Kidney (tissue), 14 donors: ENCODE measurements around the gene SAFB. TPM values are rescaled to one million over a fixed set of nuclear protein-coding genes. Genes with fewer than 3 reads are reported as not detected.

Experiments used
- DNase-seq, 5 donors: peaks; one replicate each; pipeline ENCODE4 v3.0.0-alpha.2; 2013 to 2020
- FAIRE-seq: peaks from 2 replicates; lab custom pipeline; 2012; peaks lifted over from hg19 to GRCh38; lab: Jason Lieb, UNC
- H3K27ac ChIP-seq, 2 donors: one replicate each; pipeline ENCODE4 v1.7.0; 2013; ENCODE audit warnings: low read depth in 2 of 2, low read length in 2 of 2, inconsistent platforms in 1 of 2
- H3K27me3 ChIP-seq: one replicate; pipeline ENCODE4 v1.7.1; 2013; ENCODE audit warnings: low read length, inconsistent platforms; ENCODE audit not compliant: control insufficient read depth, insufficient read depth
- H3K36me3 ChIP-seq, 3 donors: one replicate each; pipeline versions ENCODE4 v1.7.0 to v1.7.1; 2013; ENCODE audit warnings: low read length in 3 of 3, control low read depth in 1 of 3, inconsistent platforms in 1 of 3; ENCODE audit not compliant: insufficient read depth in 3 of 3, control insufficient read depth in 2 of 3
- H3K4me1 ChIP-seq, 3 donors: one replicate each; pipeline versions ENCODE4 v1.7.0 to v1.7.1; 2013; ENCODE audit warnings: low read length in 3 of 3, inconsistent platforms in 1 of 3, low read depth in 1 of 3; ENCODE audit not compliant: control insufficient read depth in 2 of 3, insufficient read depth in 2 of 3
- H3K4me3 ChIP-seq, 3 donors: one replicate each; pipeline versions ENCODE4 v1.7.0 to v1.8.1; 2013; ENCODE audit warnings: low read length in 3 of 3, control low read depth in 1 of 3, inconsistent platforms in 1 of 3
- H3K9ac ChIP-seq, 3 donors: one replicate each; pipeline versions ENCODE4 v1.7.0 to v1.7.1; 2013; ENCODE audit warnings: low read length in 3 of 3, control low read depth in 1 of 3, inconsistent platforms in 1 of 3
- H3K9me3 ChIP-seq, 3 donors: one replicate each; pipeline versions ENCODE4 v1.7.0 to v1.7.1; 2013; ENCODE audit warnings: low read length in 3 of 3, control low read depth in 1 of 3, inconsistent platforms in 1 of 3; ENCODE audit not compliant: control insufficient read depth in 2 of 3, insufficient read depth in 1 of 3
- intact Hi-C: fragments of 100-400 bp; cut with DNase I; formaldehyde crosslinking; loops from one replicate; pipeline ENCODE4 v1.11.1; 2022
- polyA plus RNA-seq: library from polyadenylated mRNA; stranded (reverse); fragments of 350-450 nt; fragmentation: Illumina TruSeq; extraction: RNeasy Lipid Tissue Mini Kit (QIAGEN cat#74804); gene quantifications from one replicate; pipeline ENCODE4 v1.2.3, GENCODE V29; 2014; ENCODE audit warnings: low read depth, low replicate concordance; ENCODE audit not compliant: insufficient read depth
- total RNA-seq: library from RNA; stranded (reverse); fragmentation: NEBNext Ultra II Directional; extraction: Animal tissue kit (Norgen Biotek cat#: 25700); gene quantifications from one replicate; pipeline ENCODE4 v1.2.1, GENCODE V29; 2021
- TF ChIP-seq, protein P1 (sequence below): IDR thresholded peaks from 3 replicates; pipeline ENCODE4 v1.5.1; 2012; ENCODE audit warnings: mild to moderate bottlenecking, moderate library complexity, borderline replicate concordance; ENCODE audit not compliant: insufficient read depth; ENCODE audit errors: extremely low read depth
- donor health status: control.
- donor health status: control.
- donor health status: control.
- donor health status: control.
- donor health status: control.
- donor health status: DM: yes; HTN: yes; CAD: no.
- donor health status: Normal renal cell carcinoma (clear cell type).

Gene SAFB
- total and polyA plus RNA-seq, 2 donors from 2014 or later, result 35.0 to 88.6 TPM

- H3K9ac ChIP-seq, result no peak overlapping the region
- TF ChIP-seq, protein P1, sequence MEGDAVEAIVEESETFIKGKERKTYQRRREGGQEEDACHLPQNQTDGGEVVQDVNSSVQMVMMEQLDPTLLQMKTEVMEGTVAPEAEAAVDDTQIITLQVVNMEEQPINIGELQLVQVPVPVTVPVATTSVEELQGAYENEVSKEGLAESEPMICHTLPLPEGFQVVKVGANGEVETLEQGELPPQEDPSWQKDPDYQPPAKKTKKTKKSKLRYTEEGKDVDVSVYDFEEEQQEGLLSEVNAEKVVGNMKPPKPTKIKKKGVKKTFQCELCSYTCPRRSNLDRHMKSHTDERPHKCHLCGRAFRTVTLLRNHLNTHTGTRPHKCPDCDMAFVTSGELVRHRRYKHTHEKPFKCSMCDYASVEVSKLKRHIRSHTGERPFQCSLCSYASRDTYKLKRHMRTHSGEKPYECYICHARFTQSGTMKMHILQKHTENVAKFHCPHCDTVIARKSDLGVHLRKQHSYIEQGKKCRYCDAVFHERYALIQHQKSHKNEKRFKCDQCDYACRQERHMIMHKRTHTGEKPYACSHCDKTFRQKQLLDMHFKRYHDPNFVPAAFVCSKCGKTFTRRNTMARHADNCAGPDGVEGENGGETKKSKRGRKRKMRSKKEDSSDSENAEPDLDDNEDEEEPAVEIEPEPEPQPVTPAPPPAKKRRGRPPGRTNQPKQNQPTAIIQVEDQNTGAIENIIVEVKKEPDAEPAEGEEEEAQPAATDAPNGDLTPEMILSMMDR, result no peak
- H3K4me3 ChIP-seq, result no peak overlapping the region
- intact Hi-C loops, result no loop called here
- H3K4me1 ChIP-seq, result no peaks in the 10 kb centered on the region
- H3K27me3 ChIP-seq, result no peaks in the 10 kb centered on the region
- no peaks in the 10 kb centered on the region for H3K9me3 ChIP-seq
- FAIRE-seq (no peak), DNase-seq (no peak)
- peaks cover 0 to 17% (median 6%) of the 10 kb centered on the region in 3 donors for H3K36me3 ChIP-seq
- no peak overlapping the region for H3K27ac ChIP-seq
Observed at GRCh38 chr19:5672708-5673459, 50.0 kb downstream of the SAFB start.

GRCh38 chr19:5673752-5674151 lies 50.9 kb downstream of the SAFB start:
- intact Hi-C loops, result no loop called here
- FAIRE-seq (no peak), DNase-seq (no peak)
- Histone ChIP-seq H3K9me3 (no peaks in the 10 kb centered on the region), H3K27ac (no peak overlapping the region), H3K4me3 (no peak overlapping the region), H3K9ac (no peak overlapping the region), H3K4me1 (no peaks in the 10 kb centered on the region), H3K36me3 (peaks cover 0 to 14% (median 6%) of the 10 kb centered on the region in 3 donors), H3K27me3 (no peaks in the 10 kb centered on the region)
- TF ChIP-seq, protein P1, result no peak

- no peak for FAIRE-seq
Observed at GRCh38 chr19:5674714-5675113, 51.8 kb downstream of the SAFB start.

More at GRCh38 chr19:5674714-5675113, 51.8 kb downstream of the SAFB start:
- Histone ChIP-seq H3K27ac (no peak overlapping the region), H3K4me1 (peaks cover 0 to 6% (median 5%) of the 10 kb centered on the region in 3 donors), H3K27me3 (no peaks in the 10 kb centered on the region), H3K9me3 (no peaks in the 10 kb centered on the region), H3K9ac (no peak overlapping the region), H3K4me3 (no peak overlapping the region), H3K36me3 (peaks cover 0 to 4% (median 0%) of the 10 kb centered on the region in 3 donors)
- TF ChIP-seq, protein P1, result no peak
- intact Hi-C loops, result no loop called here
- DNase-seq, result no peak
